Endodermal cell (in vitro differentiated cells): ENCODE results near the gene ZBTB39. TPM values are rescaled to one million over a fixed set of nuclear protein-coding genes. Genes with fewer than 3 reads are reported as not detected.

Experiments used
- DNase-seq: peaks from one replicate; pipeline ENCODE4 v3.0.0-alpha.2; 2017
- H3K27ac ChIP-seq: 2 replicates; pipeline ENCODE4 v1.5.1; 2013; ENCODE audit warnings: mild to moderate bottlenecking, low read depth, low read length, moderate library complexity
- H3K27me3 ChIP-seq: 2 replicates; pipeline ENCODE4 v1.6.1; 2013; ENCODE audit warnings: mild to moderate bottlenecking, low read length, moderate library complexity; ENCODE audit not compliant: insufficient read depth, control insufficient read depth, poor library complexity, severe bottlenecking
- H3K36me3 ChIP-seq: 2 replicates; pipeline ENCODE4 v1.7.0; 2013; ENCODE audit warnings: mild to moderate bottlenecking, low read length, moderate library complexity; ENCODE audit not compliant: control insufficient read depth, insufficient read depth
- H3K4me1 ChIP-seq: one replicate; pipeline ENCODE4 v1.7.0; 2013; ENCODE audit warnings: low read length; ENCODE audit not compliant: control insufficient read depth, insufficient read depth
- H3K4me3 ChIP-seq: 2 replicates; pipeline ENCODE4 v1.5.1; 2013; ENCODE audit warnings: mild to moderate bottlenecking, low read length, moderate library complexity
- H3K9ac ChIP-seq: 2 replicates; pipeline ENCODE4 v1.6.1; 2013; ENCODE audit warnings: mild to moderate bottlenecking, low read length, moderate library complexity; ENCODE audit not compliant: poor library complexity, severe bottlenecking; ENCODE audit errors: extremely low read depth
- H3K9me3 ChIP-seq: 2 replicates; pipeline ENCODE4 v1.6.1; 2013; ENCODE audit warnings: mild to moderate bottlenecking, low read length, moderate library complexity; ENCODE audit not compliant: control insufficient read depth
- H3K27ac Mint-ChIP-seq: 2 replicates; pipeline ENCODE4 v1.8.0; 2020; ENCODE audit warnings: mixed read lengths
- H3K27me3 Mint-ChIP-seq: 2 replicates; pipeline ENCODE4 v1.8.0; 2021; ENCODE audit warnings: mild to moderate bottlenecking, mixed read lengths; ENCODE audit not compliant: insufficient read depth
- H3K36me3 Mint-ChIP-seq: 2 replicates; pipeline ENCODE4 v1.8.0; 2020; ENCODE audit warnings: low read depth, mixed read lengths
- H3K4me1 Mint-ChIP-seq: 2 replicates; pipeline ENCODE4 v1.8.0; 2020; ENCODE audit warnings: mixed read lengths
- H3K4me3 Mint-ChIP-seq: 2 replicates; pipeline ENCODE4 v1.8.0; 2020; ENCODE audit warnings: mild to moderate bottlenecking, moderate library complexity, mixed read lengths
- H3K9me3 Mint-ChIP-seq: 2 replicates; pipeline ENCODE4 v1.8.0; 2020; ENCODE audit warnings: mild to moderate bottlenecking, mixed read lengths
- CTCF ChIP-seq: fragments of 200-600 bp; sonication (generic); conservative IDR thresholded peaks from 2 replicates; pipeline ENCODE4 v1.5.0; 2021; ENCODE audit warnings: antibody characterized with exemption, mild to moderate bottlenecking
- WGBS, 2 experiments: methylation state at CpG; one replicate each; pipeline versions ENCODE4 v1.1.5 to v1.1.7; 2013; ENCODE audit warnings: missing lambda C conversion rate in 2 of 2, mixed read lengths in 1 of 2; ENCODE audit not compliant: insufficient coverage in 1 of 2, insufficient read length in 1 of 2; 5-methylcytosine and 5-hydroxymethylcytosine counted together
- total RNA-seq, 2 donors: library from RNA; stranded (reverse); fragmentation: NEBNext Ultra II Directional in 1 of 2; extraction: Animal tissue kit (Norgen Biotek cat#: 25700) in 1 of 2; gene quantifications; 2 replicates in 1 of 2; 3 replicates in 1 of 2; pipeline ENCODE4 v1.2.1, GENCODE V29; 2021

The ZBTB39 gene
- total RNA-seq, 2 donors from 2014 or later = 22.1 to 25.7 TPM

- H3K9me3 Mint-ChIP-seq = no peaks in the 10 kb centered on the region
- DNase-seq = no peak
- peaks cover 42% of the 10 kb centered on the region for H3K36me3 ChIP-seq
- H3K27me3 ChIP-seq = no peaks in the 10 kb centered on the region
- H3K9me3 ChIP-seq = no peaks in the 10 kb centered on the region
- no peaks in the 10 kb centered on the region for H3K27me3 Mint-ChIP-seq
- H3K27ac ChIP-seq = no peak overlapping the region
- no peak for TF ChIP-seq CTCF
- H3K9ac ChIP-seq = no peak overlapping the region
- 94% methylated on average over 4 of the region's 4 CpGs; no CpG with 5 or more reads in 1 of the 2 experiments for WGBS, 2 experiments
- no peak overlapping the region for H3K4me3 Mint-ChIP-seq
- H3K4me1 Mint-ChIP-seq = peaks cover 5% of the 10 kb centered on the region
- peaks cover 6% of the 10 kb centered on the region for H3K4me1 ChIP-seq
- H3K27ac Mint-ChIP-seq = no peak overlapping the region
- peaks cover 48% of the 10 kb centered on the region for H3K36me3 Mint-ChIP-seq
- no peak overlapping the region for H3K4me3 ChIP-seq
Observed at GRCh38 chr12:56998981-56999380, 7.4 kb downstream of the ZBTB39 start.

- Mint-ChIP-seq H3K27me3 (no peaks in the 10 kb centered on the region), H3K27ac (no peak overlapping the region), H3K4me1 (peaks cover 5% of the 10 kb centered on the region), H3K36me3 (peaks cover 43% of the 10 kb centered on the region), H3K9me3 (no peaks in the 10 kb centered on the region), H3K4me3 (no peak overlapping the region)
- Histone ChIP-seq H3K27ac (no peak overlapping the region), H3K4me3 (no peak overlapping the region), H3K36me3 (peaks cover 35% of the 10 kb centered on the region), H3K9me3 (no peaks in the 10 kb centered on the region), H3K27me3 (no peaks in the 10 kb centered on the region), H3K4me1 (peaks cover 6% of the 10 kb centered on the region), H3K9ac (no peak overlapping the region)
- no peak for TF ChIP-seq CTCF
- 90 to 97% methylated on average over 5 to 6 of the region's 6 CpGs for WGBS, 2 experiments
- peak; percentile 24 for DNase-seq
Observed at GRCh38 chr12:56998316-56998715, 8.0 kb downstream of the ZBTB39 start.

- H3K4me3 Mint-ChIP-seq = no peak overlapping the region
- H3K9me3 Mint-ChIP-seq = no peaks in the 10 kb centered on the region
- Histone ChIP-seq H3K27me3 (no peaks in the 10 kb centered on the region), H3K9me3 (no peaks in the 10 kb centered on the region), H3K4me3 (no peak overlapping the region), H3K4me1 (peaks cover 3% of the 10 kb centered on the region), H3K36me3 (peaks cover 22% of the 10 kb centered on the region), H3K27ac (no peak overlapping the region), H3K9ac (no peak overlapping the region)
- peaks cover 5% of the 10 kb centered on the region for H3K4me1 Mint-ChIP-seq
- 88 to 91% methylated on average over 10 to 12 of the region's 12 CpGs for WGBS, 2 experiments
- H3K27ac Mint-ChIP-seq = no peak overlapping the region
- no peak for TF ChIP-seq CTCF
- peak; percentile 39 for DNase-seq
- H3K36me3 Mint-ChIP-seq = peaks cover 30% of the 10 kb centered on the region
- no peaks in the 10 kb centered on the region for H3K27me3 Mint-ChIP-seq
Observed at GRCh38 chr12:56996793-56997545, 9.4 kb downstream of the ZBTB39 start.
